Uterus (tissue), 2 donors: ENCODE data around the gene CEP104.

Source experiments
- CTCF ChIP-seq, 4 experiments: fragments of 200-600 bp in 2 of 4; fragments of 450-650 bp in 2 of 4; sonication (generic) in 2 of 4; IDR thresholded peaks; one replicate each; pipeline ENCODE4 v1.5.1; 2016 to 2019; ENCODE audit warnings: antibody characterized with exemption in 4 of 4, mild to moderate bottlenecking in 2 of 4, moderate library complexity in 1 of 4
- POLR2A ChIP-seq, 2 donors: fragments of 450-650 bp; IDR thresholded peaks; one replicate each; pipeline ENCODE4 v1.6.1; 2016; ENCODE audit warnings: antibody characterized with exemption in 2 of 2, mild to moderate bottlenecking in 1 of 2, moderate library complexity in 1 of 2

DNA sequence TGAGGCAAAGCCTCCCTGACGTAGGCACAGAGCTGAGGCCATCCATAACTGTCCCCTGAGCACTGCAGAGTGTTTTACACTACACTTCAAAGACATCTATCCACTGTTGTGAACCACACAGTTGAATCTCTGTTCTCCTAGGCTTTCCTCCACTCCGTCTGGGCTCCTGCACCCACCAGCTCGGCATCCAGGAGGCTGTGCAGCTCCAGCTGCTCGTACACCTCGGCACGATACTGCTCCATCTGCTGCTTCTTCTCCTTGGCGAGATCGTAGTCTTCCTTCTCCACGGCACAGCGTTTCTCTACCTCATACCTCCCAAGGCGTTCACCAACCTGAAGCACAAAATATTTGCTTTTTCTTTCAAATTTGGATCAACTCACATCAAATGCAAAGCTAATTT lies 18.2 kb downstream of the CEP104 start:
- TF ChIP-seq CTCF (IDR thresholded peaks at IDR 0.05) = no peak
- TF ChIP-seq POLR2A (IDR thresholded peaks at IDR 0.05) = no peak
